ENCODE results near the gene PPP4R3C. TPM values are rescaled to one million over a fixed set of nuclear protein-coding genes. Genes with fewer than 3 reads are reported as not detected.
"Not testable (repeated sequence)": the region's sequence is repeated elsewhere in the genome, so short reads cannot be mapped to it uniquely, and the experiment has no call there.

The PPP4R3C gene
- not detected for total RNA-seq

DNA sequence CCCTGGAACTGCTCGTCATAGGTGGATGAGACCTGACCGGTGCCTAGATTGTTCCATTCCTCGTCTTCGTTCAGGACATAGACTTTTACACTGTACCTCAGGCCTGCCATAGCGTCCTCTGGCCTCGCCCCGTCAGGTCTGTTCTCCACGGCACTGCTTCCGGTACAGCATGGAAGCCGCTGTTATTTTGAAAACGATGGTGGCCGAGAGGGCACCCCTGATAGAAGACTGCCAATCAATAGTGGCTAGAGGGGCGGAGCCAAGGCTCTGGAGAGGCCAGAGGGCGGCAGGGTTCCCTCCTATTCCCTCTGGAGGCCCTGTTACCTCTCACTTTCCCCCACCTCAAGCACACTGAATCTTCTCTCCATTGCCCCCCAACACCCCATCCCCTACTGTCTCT, at the start of gene PPP4R3C:
TSS of gene PPP4R3C (minus strand) at position 155 of the 400 bp plus-strand sequence. CDS start at position 110, 45 bp downstream.
- H3K9ac ChIP-seq (ENCODE audit: low read depth in 1 of 3, low read length in 3 of 3): no peak within 1 kb of the TSS
- no peaks in the 10 kb centered on the region for H3K27me3 ChIP-seq (ENCODE audit: control insufficient read depth in 3 of 3, insufficient read depth in 3 of 3, low read length in 3 of 3)

DNA sequence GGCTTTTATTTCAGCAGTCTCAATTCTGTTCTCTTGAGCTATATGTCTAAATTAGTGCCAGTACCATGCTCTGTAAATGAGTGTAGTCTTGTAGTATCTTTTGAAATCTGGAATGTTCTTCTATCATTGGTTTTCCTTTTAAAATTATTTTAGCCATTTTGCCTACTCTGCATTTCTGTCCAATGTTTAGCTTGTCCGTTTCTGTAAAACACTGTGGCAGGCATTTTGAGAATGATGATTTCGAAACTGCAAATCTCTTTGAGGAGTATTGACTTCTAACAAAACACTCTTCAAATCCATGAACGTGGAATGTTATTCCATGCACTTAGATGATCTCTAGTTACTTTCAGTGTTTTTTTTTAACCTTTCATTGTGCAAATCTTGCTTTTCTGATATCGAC, 28.3 kb upstream of the PPP4R3C start:
- H3K4me3 ChIP-seq (ENCODE audit: low read length in 3 of 3): no peak overlapping the region
- no peak overlapping the region for H3K27ac ChIP-seq (ENCODE audit: low read depth, low read length)
- H3K27me3 ChIP-seq (ENCODE audit: control insufficient read depth in 3 of 3, insufficient read depth in 3 of 3, low read length in 3 of 3): no peaks in the 10 kb centered on the region
- H3K9ac ChIP-seq (ENCODE audit: low read depth in 1 of 3, low read length in 3 of 3): no peak overlapping the region
- H3K36me3 ChIP-seq (ENCODE audit: control insufficient read depth in 3 of 3, insufficient read depth in 3 of 3, low read length in 3 of 3): no peaks in the 10 kb centered on the region
- no peaks in the 10 kb centered on the region for H3K9me3 ChIP-seq (ENCODE audit: control insufficient read depth in 3 of 3, low read length in 3 of 3)
- no peaks in the 10 kb centered on the region for H3K4me1 ChIP-seq (ENCODE audit: control insufficient read depth in 3 of 3, insufficient read depth in 3 of 3, low read length in 3 of 3)

More for the DNA sequence above, at the start of gene PPP4R3C:
- H3K9me3 ChIP-seq (ENCODE audit: control insufficient read depth in 3 of 3, low read length in 3 of 3): no peaks in the 10 kb centered on the region
- no peaks in the 10 kb centered on the region for H3K4me1 ChIP-seq (ENCODE audit: control insufficient read depth in 3 of 3, insufficient read depth in 3 of 3, low read length in 3 of 3)
- H3K4me3 ChIP-seq (ENCODE audit: low read length in 3 of 3): no peak within 1 kb of the TSS
- no peak within 1 kb of the TSS for H3K27ac ChIP-seq (ENCODE audit: low read depth, low read length)
- H3K36me3 ChIP-seq (ENCODE audit: control insufficient read depth in 3 of 3, insufficient read depth in 3 of 3, low read length in 3 of 3): no peaks in the 10 kb centered on the region

- Histone ChIP-seq H3K4me1 (ENCODE audit: control insufficient read depth in 3 of 3, insufficient read depth in 3 of 3, low read length in 3 of 3) (no peaks in the 10 kb centered on the region), H3K4me3 (ENCODE audit: low read length in 3 of 3) (no peak overlapping the region), H3K9ac (ENCODE audit: low read depth in 1 of 3, low read length in 3 of 3) (no peak overlapping the region), H3K27ac (ENCODE audit: low read depth, low read length) (no peak overlapping the region), H3K27me3 (ENCODE audit: control insufficient read depth in 3 of 3, insufficient read depth in 3 of 3, low read length in 3 of 3) (no peaks in the 10 kb centered on the region), H3K36me3 (ENCODE audit: control insufficient read depth in 3 of 3, insufficient read depth in 3 of 3, low read length in 3 of 3) (no peaks in the 10 kb centered on the region), H3K9me3 (ENCODE audit: control insufficient read depth in 3 of 3, low read length in 3 of 3) (no peaks in the 10 kb centered on the region)
These were observed 2.9 kb upstream of the PPP4R3C start for GRCh38 chrX:27466051-27466450.

- no peaks in the 10 kb centered on the region for H3K9me3 ChIP-seq (ENCODE audit: control insufficient read depth in 3 of 3, low read length in 3 of 3)
- H3K36me3 ChIP-seq (ENCODE audit: control insufficient read depth in 3 of 3, insufficient read depth in 3 of 3, low read length in 3 of 3): no peaks in the 10 kb centered on the region
- H3K27me3 ChIP-seq (ENCODE audit: control insufficient read depth in 3 of 3, insufficient read depth in 3 of 3, low read length in 3 of 3): no peaks in the 10 kb centered on the region
- no peaks in the 10 kb centered on the region for H3K4me1 ChIP-seq (ENCODE audit: control insufficient read depth in 3 of 3, insufficient read depth in 3 of 3, low read length in 3 of 3)
- no peak overlapping the region for H3K4me3 ChIP-seq (ENCODE audit: low read length in 3 of 3)
- H3K27ac ChIP-seq (ENCODE audit: low read depth, low read length): no peak overlapping the region
- no peak overlapping the region for H3K9ac ChIP-seq (ENCODE audit: low read depth in 1 of 3, low read length in 3 of 3)
These were observed 1.9 kb upstream of the PPP4R3C start for GRCh38 chrX:27465036-27465435.

DNA sequence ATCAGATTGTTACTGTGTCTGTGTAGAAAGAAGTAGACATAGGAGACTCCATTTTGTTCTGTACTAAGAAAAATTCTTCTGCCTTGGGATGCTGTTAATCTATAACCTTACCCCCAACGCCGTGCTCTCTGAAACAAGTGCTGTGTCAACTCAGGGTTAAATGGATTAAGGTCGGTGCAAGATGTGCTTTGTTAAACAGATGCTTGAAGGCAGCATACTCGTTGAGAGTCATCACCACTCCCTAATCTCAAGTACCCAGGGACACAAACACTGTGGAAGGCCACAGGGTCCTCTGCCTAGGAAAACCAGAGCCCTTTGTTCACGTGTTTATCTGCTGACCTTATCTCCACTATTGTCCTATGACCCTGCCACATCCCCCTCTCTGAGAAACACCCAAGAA, 4.0 kb downstream of the PPP4R3C start:
- not testable (repeated sequence) for H3K4me3 ChIP-seq (ENCODE audit: low read length in 3 of 3); H3K27ac ChIP-seq (ENCODE audit: low read depth, low read length); H3K4me1 ChIP-seq (ENCODE audit: control insufficient read depth in 3 of 3, insufficient read depth in 3 of 3, low read length in 3 of 3); H3K27me3 ChIP-seq (ENCODE audit: control insufficient read depth in 3 of 3, insufficient read depth in 3 of 3, low read length in 3 of 3); H3K36me3 ChIP-seq (ENCODE audit: control insufficient read depth in 3 of 3, insufficient read depth in 3 of 3, low read length in 3 of 3); H3K9me3 ChIP-seq (ENCODE audit: control insufficient read depth in 3 of 3, low read length in 3 of 3); H3K9ac ChIP-seq (ENCODE audit: low read depth in 1 of 3, low read length in 3 of 3)

DNA sequence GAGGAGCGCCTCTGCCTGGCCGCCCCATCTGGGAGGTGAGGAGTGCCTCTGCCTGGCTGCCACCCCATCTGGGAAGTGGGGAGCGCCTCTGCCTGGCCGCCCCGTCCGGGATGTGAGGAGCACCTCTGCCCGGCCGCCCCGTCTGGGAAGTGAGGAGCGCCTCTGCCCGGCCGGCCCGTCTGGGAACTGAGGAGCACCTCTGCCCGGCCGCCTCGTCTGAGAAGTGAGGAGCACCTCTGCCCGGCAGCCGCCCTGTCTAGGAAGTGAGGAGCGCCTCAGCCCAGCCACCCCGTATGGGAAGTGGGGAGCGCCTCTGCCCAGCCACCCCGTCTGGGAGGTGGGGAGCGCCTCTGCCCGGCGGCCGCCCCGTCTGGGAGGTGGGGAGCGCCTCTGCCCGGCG, 4.6 kb downstream of the PPP4R3C start:
- H3K4me1 ChIP-seq (ENCODE audit: control insufficient read depth in 3 of 3, insufficient read depth in 3 of 3, low read length in 3 of 3); H3K9ac ChIP-seq (ENCODE audit: low read depth in 1 of 3, low read length in 3 of 3); H3K36me3 ChIP-seq (ENCODE audit: control insufficient read depth in 3 of 3, insufficient read depth in 3 of 3, low read length in 3 of 3); H3K27me3 ChIP-seq (ENCODE audit: control insufficient read depth in 3 of 3, insufficient read depth in 3 of 3, low read length in 3 of 3); H3K9me3 ChIP-seq (ENCODE audit: control insufficient read depth in 3 of 3, low read length in 3 of 3); H3K4me3 ChIP-seq (ENCODE audit: low read length in 3 of 3); H3K27ac ChIP-seq (ENCODE audit: low read depth, low read length): not testable (repeated sequence)

DNA sequence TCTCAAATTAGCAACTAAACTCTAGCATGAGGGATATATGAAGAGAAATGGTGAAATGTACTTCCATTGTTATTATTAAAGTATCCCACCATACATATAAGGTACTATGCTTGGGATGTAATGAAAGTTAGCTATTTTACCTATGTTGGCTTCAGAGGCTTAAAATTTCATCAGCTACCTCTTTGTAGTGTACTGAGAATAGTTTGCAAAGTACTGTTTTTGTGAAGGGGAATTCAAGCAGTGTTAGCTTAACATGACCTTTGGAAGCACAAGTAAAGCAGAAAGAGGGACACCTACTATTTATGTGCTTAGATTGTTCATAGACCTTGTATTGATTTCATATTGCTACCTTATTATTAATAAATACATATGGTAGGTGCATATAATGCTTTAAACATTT, 11.8 kb downstream of the PPP4R3C start:
- no peaks in the 10 kb centered on the region for H3K4me1 ChIP-seq (ENCODE audit: control insufficient read depth in 3 of 3, insufficient read depth in 3 of 3, low read length in 3 of 3)

DNA sequence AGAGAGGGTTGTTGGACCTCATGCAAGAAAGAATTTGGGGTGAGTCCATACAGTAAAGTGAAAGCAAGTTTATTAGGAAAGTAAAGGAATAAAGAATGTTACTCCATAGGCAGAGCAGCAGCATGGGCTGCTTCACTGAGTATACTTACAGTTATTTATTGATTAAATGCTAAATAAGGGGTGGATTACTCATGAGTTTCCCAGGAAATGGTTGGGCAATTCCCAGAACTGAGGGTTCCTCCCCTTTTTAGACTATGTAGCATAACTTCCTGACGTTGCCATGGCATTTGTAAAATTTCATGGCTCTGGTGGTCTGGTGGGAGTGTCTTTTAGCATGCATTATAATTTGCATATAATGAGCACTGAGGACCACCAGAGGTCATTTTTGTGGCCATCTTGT, 16.7 kb downstream of the PPP4R3C start:
- no peak overlapping the region for H3K4me3 ChIP-seq (ENCODE audit: low read length in 3 of 3)
- no peaks in the 10 kb centered on the region for H3K9me3 ChIP-seq (ENCODE audit: control insufficient read depth in 3 of 3, low read length in 3 of 3)
- no peaks in the 10 kb centered on the region for H3K27me3 ChIP-seq (ENCODE audit: control insufficient read depth in 3 of 3, insufficient read depth in 3 of 3, low read length in 3 of 3)
- H3K36me3 ChIP-seq (ENCODE audit: control insufficient read depth in 3 of 3, insufficient read depth in 3 of 3, low read length in 3 of 3): no peaks in the 10 kb centered on the region
- H3K4me1 ChIP-seq (ENCODE audit: control insufficient read depth in 3 of 3, insufficient read depth in 3 of 3, low read length in 3 of 3): no peaks in the 10 kb centered on the region
- no peak overlapping the region for H3K27ac ChIP-seq (ENCODE audit: low read depth, low read length)
- no peak overlapping the region for H3K9ac ChIP-seq (ENCODE audit: low read depth in 1 of 3, low read length in 3 of 3)

More for the DNA sequence above, 11.8 kb downstream of the PPP4R3C start:
- no peak overlapping the region for H3K27ac ChIP-seq (ENCODE audit: low read depth, low read length)
- H3K9ac ChIP-seq (ENCODE audit: low read depth in 1 of 3, low read length in 3 of 3): no peak overlapping the region
- no peaks in the 10 kb centered on the region for H3K27me3 ChIP-seq (ENCODE audit: control insufficient read depth in 3 of 3, insufficient read depth in 3 of 3, low read length in 3 of 3)
- H3K9me3 ChIP-seq (ENCODE audit: control insufficient read depth in 3 of 3, low read length in 3 of 3): no peaks in the 10 kb centered on the region
- H3K4me3 ChIP-seq (ENCODE audit: low read length in 3 of 3): no peak overlapping the region
- H3K36me3 ChIP-seq (ENCODE audit: control insufficient read depth in 3 of 3, insufficient read depth in 3 of 3, low read length in 3 of 3): no peaks in the 10 kb centered on the region

GRCh38 chrX:27445438-27445837, 17.7 kb downstream of the PPP4R3C start:
- H3K36me3 ChIP-seq (ENCODE audit: control insufficient read depth in 3 of 3, insufficient read depth in 3 of 3, low read length in 3 of 3): no peaks in the 10 kb centered on the region
- H3K9me3 ChIP-seq (ENCODE audit: control insufficient read depth in 3 of 3, low read length in 3 of 3): no peaks in the 10 kb centered on the region
- no peaks in the 10 kb centered on the region for H3K4me1 ChIP-seq (ENCODE audit: control insufficient read depth in 3 of 3, insufficient read depth in 3 of 3, low read length in 3 of 3)
- H3K9ac ChIP-seq (ENCODE audit: low read depth in 1 of 3, low read length in 3 of 3): no peak overlapping the region
- H3K27me3 ChIP-seq (ENCODE audit: control insufficient read depth in 3 of 3, insufficient read depth in 3 of 3, low read length in 3 of 3): no peaks in the 10 kb centered on the region
- H3K4me3 ChIP-seq (ENCODE audit: low read length in 3 of 3): no peak overlapping the region
- no peak overlapping the region for H3K27ac ChIP-seq (ENCODE audit: low read depth, low read length)

DNA sequence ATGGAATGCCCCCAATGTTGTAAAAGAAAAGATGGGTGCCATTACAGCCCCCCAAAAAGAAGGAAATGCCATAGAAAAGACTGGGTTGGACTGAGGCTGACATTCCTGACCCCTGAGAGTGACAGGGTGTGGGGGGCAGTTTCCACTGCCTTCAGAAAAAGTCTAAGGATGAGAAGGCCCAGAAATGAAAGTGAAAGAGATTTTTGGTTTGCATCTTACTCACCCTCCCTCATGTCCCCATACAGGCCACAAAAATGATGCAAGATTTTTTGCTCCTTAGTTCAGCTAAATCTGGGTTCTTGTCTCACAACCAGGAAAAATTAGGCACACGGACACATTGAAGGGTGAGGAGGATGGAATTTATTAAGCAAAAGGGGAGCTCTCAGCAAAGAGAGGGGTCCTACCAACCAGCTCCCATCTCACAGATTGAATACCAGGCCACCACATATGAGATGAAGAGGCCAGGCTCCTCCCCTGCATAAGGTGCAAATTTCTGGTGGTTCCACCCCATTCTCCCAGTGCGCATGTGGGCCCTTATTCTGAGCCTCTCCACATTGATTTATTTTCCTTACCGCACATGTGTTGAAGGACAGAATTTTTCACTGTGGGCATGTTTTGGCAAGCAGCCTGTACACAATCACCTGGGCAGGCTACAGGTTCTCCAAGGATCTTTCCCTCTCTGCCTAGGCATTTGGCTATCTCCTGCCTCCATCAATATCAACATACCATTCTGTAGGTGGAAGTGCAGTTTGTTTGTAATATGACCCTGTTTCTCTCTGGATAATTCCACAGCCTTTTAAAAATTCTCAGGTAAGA, 18.8 kb downstream of the PPP4R3C start:
- Histone ChIP-seq H3K36me3 (ENCODE audit: control insufficient read depth in 3 of 3, insufficient read depth in 3 of 3, low read length in 3 of 3) (no peaks in the 10 kb centered on the region), H3K4me3 (ENCODE audit: low read length in 3 of 3) (no peak overlapping the region), H3K27ac (ENCODE audit: low read depth, low read length) (no peak overlapping the region), H3K9me3 (ENCODE audit: control insufficient read depth in 3 of 3, low read length in 3 of 3) (no peaks in the 10 kb centered on the region), H3K27me3 (ENCODE audit: control insufficient read depth in 3 of 3, insufficient read depth in 3 of 3, low read length in 3 of 3) (no peaks in the 10 kb centered on the region), H3K4me1 (ENCODE audit: control insufficient read depth in 3 of 3, insufficient read depth in 3 of 3, low read length in 3 of 3) (no peaks in the 10 kb centered on the region), H3K9ac (ENCODE audit: low read depth in 1 of 3, low read length in 3 of 3) (no peak overlapping the region)

All from skeletal muscle tissue (tissue), 4 donors.